D721Med (cell line): Measurements from ENCODE around the gene HECTD1.

Experiments
- DNase-seq: peaks from one replicate; pipeline ENCODE4 v3.0.0; 2011; ENCODE audit warnings: low spot score; ENCODE audit not compliant: insufficient read length
- FAIRE-seq: peaks from 2 replicates; lab custom pipeline; 2011; peaks lifted over from hg19 to GRCh38; lab: Jason Lieb, UNC
- TF ChIP-seq, protein P1 (sequence below): IDR thresholded peaks from 2 replicates; pipeline ENCODE4 v1.5.1; 2012; ENCODE audit warnings: mild to moderate bottlenecking, control low read depth; ENCODE audit not compliant: insufficient read depth; ENCODE audit errors: missing control alignments

The HECTD1 gene

DNA sequence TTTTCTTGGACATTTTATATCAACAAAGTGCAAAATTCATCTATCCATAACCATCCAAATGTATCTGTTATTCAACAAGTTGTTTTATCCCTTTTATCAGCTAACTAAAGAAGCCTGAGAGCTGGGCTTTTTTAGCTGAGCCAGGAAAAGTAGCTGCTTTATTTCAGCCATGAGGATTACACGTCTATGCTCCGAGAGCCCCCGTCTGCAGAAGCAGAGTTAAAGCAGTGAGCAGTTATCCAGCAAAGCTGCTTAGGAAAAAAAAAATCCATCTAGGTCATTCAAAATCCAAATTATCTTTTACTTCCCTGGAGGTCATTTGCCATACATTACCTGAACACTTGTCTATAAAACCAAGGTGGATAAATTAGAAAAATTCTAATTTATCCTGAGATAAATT is 15.7 kb upstream of the HECTD1 start:
- DNase-seq (no peak), FAIRE-seq (peak; percentile 89)
- TF ChIP-seq, protein P1, sequence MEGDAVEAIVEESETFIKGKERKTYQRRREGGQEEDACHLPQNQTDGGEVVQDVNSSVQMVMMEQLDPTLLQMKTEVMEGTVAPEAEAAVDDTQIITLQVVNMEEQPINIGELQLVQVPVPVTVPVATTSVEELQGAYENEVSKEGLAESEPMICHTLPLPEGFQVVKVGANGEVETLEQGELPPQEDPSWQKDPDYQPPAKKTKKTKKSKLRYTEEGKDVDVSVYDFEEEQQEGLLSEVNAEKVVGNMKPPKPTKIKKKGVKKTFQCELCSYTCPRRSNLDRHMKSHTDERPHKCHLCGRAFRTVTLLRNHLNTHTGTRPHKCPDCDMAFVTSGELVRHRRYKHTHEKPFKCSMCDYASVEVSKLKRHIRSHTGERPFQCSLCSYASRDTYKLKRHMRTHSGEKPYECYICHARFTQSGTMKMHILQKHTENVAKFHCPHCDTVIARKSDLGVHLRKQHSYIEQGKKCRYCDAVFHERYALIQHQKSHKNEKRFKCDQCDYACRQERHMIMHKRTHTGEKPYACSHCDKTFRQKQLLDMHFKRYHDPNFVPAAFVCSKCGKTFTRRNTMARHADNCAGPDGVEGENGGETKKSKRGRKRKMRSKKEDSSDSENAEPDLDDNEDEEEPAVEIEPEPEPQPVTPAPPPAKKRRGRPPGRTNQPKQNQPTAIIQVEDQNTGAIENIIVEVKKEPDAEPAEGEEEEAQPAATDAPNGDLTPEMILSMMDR: no peak

DNA sequence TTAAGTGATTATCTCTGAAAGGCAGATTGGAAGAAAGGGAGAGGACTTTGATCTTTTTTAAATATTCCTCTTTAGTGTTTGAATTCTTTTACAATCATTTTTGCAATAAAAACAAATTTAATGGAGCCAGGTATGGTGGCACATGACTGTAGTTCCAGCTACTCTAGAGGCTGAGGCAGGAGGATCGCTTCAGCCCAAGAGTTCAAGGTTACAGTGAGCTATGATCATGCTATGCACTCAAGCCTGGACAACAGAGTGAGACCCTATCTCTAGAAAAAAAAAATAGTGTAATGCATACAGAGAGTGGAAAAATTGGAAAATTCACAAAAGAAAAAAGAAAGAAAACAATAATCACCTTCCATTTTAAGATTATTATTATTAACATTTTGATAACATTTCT is 15.2 kb upstream of the HECTD1 start:
- DNase-seq (no peak), FAIRE-seq (no peak)
- TF ChIP-seq, protein P1: no peak

DNA sequence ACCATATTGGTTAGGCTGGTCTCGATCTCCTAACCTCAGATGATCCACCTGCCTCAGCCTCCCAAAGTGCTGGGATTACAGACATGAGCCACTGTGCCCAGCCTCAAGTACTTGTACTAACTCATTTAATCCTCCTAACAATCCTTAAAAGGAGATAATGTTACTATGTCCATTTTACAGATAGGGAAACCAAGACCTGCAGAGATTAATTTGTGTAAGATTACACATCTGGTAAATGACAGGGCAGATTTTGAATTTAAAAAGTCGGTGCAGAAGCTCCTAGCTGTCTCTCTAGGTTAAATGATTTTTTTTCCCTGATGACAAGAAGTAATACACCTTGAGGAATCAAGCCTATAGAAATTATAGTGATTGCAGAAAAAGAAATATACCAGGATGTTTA is 13.7 kb upstream of the HECTD1 start:
- FAIRE-seq (no peak), DNase-seq (no peak)
- TF ChIP-seq, protein P1: no peak

DNA sequence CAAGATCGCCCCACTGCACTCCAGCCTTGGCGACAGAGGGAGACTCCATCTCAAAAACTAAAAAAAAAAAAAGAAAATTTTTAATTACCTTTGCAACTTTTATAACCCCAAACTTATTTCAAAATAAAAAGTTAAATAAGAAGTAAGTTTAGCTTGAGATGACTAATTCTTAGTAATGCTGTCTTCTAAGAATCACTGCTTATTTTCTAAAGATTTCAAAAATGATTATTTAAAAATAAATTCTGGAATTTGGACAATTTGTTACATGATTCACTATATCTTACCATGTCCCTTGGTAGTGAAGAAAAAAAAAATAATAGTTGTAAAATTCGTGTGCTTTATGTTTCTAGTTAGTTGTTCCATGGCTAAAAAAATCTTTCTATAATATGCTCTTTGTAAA is 11.6 kb upstream of the HECTD1 start:
- FAIRE-seq: no peak
- DNase-seq: no peak
- TF ChIP-seq, protein P1: no peak

DNA sequence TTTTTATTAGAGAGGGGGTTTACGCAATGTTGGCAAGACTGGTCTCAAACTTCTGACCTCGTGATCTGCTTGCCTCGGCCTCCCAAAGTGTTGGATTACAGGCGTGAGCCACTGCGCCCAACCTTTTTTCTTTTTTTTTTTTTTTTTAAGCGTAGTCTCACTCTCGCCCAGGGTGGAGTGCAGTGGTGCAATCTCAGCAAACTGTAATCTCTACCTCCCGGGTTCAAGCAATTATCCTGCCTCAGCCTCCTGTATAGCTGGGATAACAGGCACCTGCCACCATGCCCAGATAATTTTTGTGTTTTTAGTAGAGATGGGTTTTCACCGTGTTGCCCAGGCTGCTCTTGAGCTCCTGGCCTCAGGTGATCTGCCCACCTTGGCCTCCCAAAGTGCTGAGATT is 8.8 kb upstream of the HECTD1 start:
- DNase-seq: no peak
- FAIRE-seq: no peak
- TF ChIP-seq, protein P1: no peak

DNA sequence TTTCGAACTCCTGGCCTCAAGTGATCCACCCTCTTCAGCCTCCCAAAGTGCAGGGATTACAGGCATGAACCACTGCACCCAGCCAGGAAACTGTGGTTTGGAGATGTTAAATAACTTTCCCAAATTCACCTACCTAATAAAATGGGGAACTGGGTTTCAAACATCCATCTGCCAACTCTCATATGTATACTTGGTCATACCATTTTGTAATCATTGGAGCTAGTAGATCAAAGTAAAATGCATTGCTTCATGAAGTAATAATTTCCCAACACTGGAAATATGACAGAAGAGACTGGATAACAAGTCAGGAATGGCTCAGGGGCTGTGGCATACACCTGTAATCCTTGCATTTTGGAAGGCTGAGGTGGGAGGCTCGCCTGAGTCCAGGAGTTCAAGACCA is 5.3 kb upstream of the HECTD1 start:
- TF ChIP-seq, protein P1: no peak
- DNase-seq (no peak), FAIRE-seq (no peak)

DNA sequence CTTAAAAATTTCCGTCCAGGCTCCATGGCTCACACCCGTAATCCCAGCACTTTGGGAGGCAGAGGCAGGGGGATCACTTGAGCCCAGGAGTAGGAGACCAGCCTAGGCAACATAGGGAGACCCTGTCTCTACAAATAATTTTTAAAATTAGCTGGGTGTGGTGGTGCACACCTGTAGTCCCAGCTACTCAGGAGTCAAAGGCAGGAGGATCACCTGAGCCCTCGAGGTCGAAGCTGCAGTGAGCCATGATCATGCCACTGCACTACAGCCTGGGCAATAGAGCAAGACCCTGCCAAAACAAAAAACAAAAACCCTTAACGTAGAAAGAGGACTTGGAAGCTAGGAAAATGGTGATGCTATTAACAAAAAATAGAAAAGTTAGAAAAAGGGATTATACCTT is 2.0 kb upstream of the HECTD1 start:
- DNase-seq (no peak), FAIRE-seq (no peak)
- TF ChIP-seq, protein P1: no peak
